Heart left ventricle (tissue), 13 donors: ENCODE measurements around the gene PROP1.

Experiments
- CTCF ChIP-seq, 12 donors: fragments of 200-600 bp; sonication (generic) in 4 of 12; IDR thresholded peaks; one replicate each; pipeline versions ENCODE4 v1.5.0 to v1.8.0; 2018 to 2022; ENCODE audit warnings: antibody characterized with exemption in 12 of 12, mild to moderate bottlenecking in 5 of 12
- POLR2A ChIP-seq, 2 donors: fragments of 450-650 bp; IDR thresholded peaks; one replicate each; pipeline ENCODE4 v1.6.1; 2017; ENCODE audit warnings: antibody characterized with exemption in 2 of 2, mild to moderate bottlenecking in 2 of 2, moderate library complexity in 2 of 2
- donor health status: ischemic (EF 13 %, LVEDD 7.1; RV severe dilation, severe dysfunction).
- donor health status: DM: no; HTN: yes; CAD: no.
- donor health status: DM: no; HTN: no; CAD: no.
- donor health status: ischemic (EF 25% LVEDD 6.9; RV normal size, moderate dysfunction).
- donor health status: ischemic (EF 25% LVEDD 5.7; RV mildly dilated, moderate dysfunction).
- donor health status: ischemic (EF 35%, LVEDD 5.7; RV mildly dilated, moderate dysfunction).
- donor health status: nonischemic (EF 11% LVEDD 7.7; RV severe dilation, severe dysfunction).
- donor health status: DM: yes; HTN: yes; CAD: no.
- donor health status: PGD.
- donor health status: ischemic (EF 29% LVEDD 5.4; RV normal size, mild dysfunction).
- donor health status: nonischemic (EF 23%, LVEDD 6.1; RV moderate dilation, normal function).

DNA sequence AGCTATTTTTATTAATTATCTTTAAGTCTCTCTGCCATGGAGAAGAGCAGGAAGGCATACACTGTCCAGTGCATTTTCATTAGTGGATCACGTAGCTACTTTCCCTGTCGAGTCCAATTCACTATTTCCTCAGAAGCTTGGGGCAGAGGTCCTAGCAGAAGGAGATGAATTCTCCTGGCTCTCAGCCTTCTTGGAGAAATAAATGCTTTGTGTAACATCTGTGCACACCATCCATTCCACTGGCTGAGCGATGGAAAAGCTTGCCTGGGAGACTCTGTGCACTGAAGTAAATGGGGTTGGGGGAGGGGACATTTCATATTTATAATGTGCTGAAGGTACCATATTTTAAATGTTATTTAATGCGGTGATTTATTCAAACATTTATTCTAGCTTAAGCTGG, 23.4 kb downstream of the PROP1 start:
- TF ChIP-seq CTCF (IDR thresholded peaks at IDR 0.05) = no peak
- no peak for TF ChIP-seq POLR2A (IDR thresholded peaks at IDR 0.05)
